HG03457 (cell line): ENCODE results near the gene PTPN14.
"Not testable (repeated sequence)": the region's sequence is repeated elsewhere in the genome, so short reads cannot be mapped to it uniquely, and the experiment has no call there.

Experiments used
- ATAC-seq: cut with Tn5 transposase; IDR thresholded peaks from one replicate; pipeline ENCODE4 v1.9.1; 2021; ENCODE audit warnings: moderate number of reproducible peaks; ENCODE audit not compliant: unreplicated experiment

The PTPN14 gene

GRCh38 chr1:214481983-214482634, 69.3 kb downstream of the PTPN14 start:
- not testable (repeated sequence) for ATAC-seq

GRCh38 chr1:214476986-214477870, 74.2 kb downstream of the PTPN14 start:
- no peak for ATAC-seq

- no peak for ATAC-seq
Observed at GRCh38 chr1:214476229-214476985, 75.0 kb downstream of the PTPN14 start.

DNA sequence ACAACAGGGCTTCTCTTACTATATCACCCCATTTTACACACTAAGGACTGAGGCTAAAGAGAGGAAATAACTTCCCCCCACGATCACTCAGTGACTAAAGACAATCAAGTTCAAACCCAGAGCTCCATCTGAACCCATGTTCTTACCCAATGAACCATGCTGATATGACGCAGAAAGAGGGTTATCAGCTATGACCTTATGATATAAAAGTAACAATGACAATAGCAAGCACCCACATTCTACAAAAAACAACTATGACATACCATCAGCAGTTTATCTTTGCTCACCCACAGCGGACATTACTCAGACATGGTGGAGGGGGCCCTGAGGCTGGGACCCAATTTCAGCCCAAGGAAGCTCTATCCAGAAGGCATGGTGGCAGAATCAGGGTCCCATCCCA, 75.7 kb downstream of the PTPN14 start:
- ATAC-seq, result no peak

GRCh38 chr1:214475331-214475730, 76.1 kb downstream of the PTPN14 start:
- no peak for ATAC-seq

GRCh38 chr1:214474467-214474866, 76.9 kb downstream of the PTPN14 start:
- ATAC-seq, result no peak

- ATAC-seq, result no peak
Observed at GRCh38 chr1:214473862-214474261, 77.5 kb downstream of the PTPN14 start.

- no peak for ATAC-seq
Observed at GRCh38 chr1:214473387-214473786, 78.0 kb downstream of the PTPN14 start.

GRCh38 chr1:214472364-214472763, 79.0 kb downstream of the PTPN14 start:
- no peak for ATAC-seq

DNA sequence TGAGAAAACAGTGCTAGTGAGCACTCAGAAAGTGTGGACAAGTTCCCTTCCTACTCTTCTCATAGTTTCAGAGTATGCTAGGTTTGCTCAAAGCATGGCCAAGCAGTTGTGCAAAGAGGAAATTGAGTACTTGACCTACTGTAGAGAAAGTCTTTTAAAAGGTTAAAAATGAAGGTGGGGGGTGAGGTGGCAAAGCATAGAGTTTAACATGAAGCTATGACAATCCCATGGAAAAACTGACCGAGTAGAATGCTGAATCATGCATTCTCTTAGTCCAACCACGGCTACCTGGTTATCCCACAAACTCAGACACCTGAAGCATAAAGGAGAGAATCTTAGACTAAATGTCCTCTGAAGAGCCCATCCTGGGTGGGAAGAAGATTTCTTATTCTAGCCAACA, 79.9 kb downstream of the PTPN14 start:
- ATAC-seq, result no peak

DNA sequence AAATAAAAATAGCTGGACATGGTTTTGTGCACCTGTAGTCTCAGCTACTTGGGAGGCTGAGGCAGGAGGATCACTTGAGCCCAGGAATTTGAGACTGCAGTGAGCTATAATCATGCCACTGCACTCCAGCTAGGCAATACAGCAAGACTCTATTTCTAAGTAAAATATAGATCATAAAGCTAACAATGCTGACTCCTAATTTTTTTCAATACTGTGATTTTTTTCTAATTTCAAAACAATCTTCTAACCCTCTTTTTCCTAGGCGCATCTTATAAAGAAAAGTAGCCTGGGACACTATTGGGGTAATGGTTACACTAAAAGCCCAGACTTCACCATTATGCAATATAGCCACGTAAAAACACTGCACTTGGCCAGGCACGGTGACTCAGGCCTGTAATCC, 81.3 kb downstream of the PTPN14 start:
- ATAC-seq, result no peak

- no peak for ATAC-seq
Observed at GRCh38 chr1:214469290-214469689, 82.1 kb downstream of the PTPN14 start.

GRCh38 chr1:214467078-214467585, 84.3 kb downstream of the PTPN14 start:
- ATAC-seq, result no peak

DNA sequence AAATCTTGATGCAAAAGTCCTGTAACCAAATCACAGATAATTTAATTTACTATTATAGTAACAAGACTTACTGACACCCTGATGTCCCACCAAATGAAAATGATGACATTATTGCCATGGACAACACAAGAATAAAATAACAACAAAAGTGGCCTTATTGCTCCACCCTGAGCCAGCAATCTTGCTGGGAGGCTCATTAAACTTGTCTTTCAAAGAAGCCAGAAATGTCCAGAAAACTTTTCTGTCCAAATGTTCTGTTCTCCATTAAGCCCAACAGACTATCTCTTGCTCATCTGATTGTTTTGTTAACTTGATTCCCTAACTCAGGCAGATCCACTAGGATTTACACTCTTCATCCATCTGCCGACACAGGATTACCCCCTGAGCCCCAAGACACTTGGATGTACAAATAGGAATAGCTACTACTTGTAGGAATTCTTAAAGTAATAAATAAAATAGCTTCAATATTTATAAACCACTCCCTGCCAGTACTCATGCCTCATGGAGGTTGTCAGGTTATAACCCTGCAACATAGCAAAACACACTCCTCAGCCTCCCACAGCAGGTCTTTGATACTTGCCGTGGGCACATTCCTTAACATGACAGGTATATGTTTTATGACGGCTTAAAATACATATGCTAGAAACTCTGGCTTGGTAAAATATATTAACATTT, 84.9 kb downstream of the PTPN14 start:
- ATAC-seq, result no peak

DNA sequence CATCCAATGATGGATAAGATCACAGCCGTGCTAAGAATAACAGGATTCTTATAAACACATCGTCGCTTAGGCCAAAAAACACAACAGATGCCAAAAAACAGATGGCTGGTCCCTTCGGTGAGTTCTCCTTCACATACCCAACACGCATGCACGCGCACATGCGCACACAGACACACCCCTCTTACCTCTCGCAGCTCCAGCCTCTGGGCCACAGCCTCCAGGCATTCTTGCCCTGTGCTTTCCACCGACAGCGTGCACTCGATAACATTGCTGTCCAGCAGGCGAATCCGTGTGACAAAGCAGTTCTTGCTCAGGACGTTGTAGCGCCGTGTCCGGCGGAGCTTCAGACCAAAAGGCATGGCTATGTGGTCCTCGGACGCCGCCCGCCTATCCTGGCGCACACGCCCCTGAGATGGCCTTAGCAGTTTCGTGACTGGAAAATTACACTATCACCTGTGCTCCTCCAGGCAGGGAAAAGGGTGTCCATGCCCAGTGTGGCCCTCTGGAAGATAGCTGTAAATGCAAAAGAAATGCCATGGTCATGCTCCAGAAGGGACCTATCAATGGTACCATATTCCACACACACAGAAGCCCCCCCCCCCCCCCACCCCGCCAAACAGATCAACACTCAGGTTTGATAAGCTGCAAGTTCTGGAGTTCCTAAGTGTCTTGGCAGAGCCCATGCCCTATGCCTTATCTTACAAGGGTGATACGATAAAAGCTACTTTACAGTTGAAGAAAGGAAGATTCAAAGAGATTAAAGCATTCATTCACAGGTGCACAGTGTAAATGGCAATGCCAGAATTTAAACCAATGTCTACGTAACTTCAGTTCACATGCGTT, 86.7 kb downstream of the PTPN14 start:
- no peak for ATAC-seq

GRCh38 chr1:214463596-214463995, 87.8 kb downstream of the PTPN14 start:
- ATAC-seq, result no peak

DNA sequence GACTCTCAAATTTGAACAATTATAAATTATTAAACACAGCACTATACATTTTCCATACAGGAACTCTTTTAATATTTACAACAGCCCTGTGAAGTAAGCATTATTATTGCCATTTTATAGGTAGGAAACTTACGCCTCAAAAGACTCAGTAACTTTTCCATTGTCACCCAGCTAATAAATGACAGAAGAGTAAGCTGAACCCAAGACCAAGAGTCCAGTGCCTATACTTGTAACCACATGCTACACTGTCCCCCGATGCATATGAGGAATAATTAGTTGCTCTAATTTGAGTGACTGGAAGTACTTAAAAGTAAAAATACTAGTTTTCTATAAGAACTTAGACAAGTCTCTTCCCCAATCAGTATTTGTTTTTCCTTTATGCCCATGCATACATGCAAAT, 88.5 kb downstream of the PTPN14 start:
- ATAC-seq, result no peak

- ATAC-seq, result no peak
Observed at GRCh38 chr1:214461305-214461704, 90.1 kb downstream of the PTPN14 start.

- no peak for ATAC-seq
Observed at GRCh38 chr1:214460304-214460916, 91.0 kb downstream of the PTPN14 start.

DNA sequence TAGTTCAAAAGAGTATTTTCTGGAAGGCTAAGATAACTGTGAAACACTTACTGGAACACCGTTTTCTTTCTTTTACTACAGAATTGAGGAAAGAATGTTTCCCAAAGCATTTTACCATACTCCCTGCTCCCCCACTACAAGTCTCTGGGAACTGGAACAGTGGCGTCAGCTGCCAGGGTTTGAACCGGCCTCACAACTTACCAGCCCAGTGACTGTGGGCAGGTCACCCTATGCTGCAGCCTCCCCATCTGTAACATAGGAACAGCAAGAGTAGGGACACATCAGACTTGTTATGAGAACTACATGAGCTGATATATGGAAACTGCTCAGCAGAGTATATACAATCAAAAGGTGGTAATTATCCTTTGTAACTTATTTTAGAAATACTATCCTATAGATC, 91.5 kb downstream of the PTPN14 start:
- no peak for ATAC-seq
